ENCODE results near the gene PIGH. TPM values are rescaled to one million over a fixed set of nuclear protein-coding genes. Genes with fewer than 3 reads are reported as not detected.
A peak's percentile ranks its signal among the peaks of the same experiment; 100 is the strongest.

Gene PIGH
- total and polyA plus RNA-seq, 2 of the 13 experiments (the other 11 are each of a cell fraction or from before 2014, with no cell fraction given) = 30.0 to 43.5 TPM

- TF ChIP-seq FOXK1 (CRISPR knock-in tag; IDR thresholded peaks at IDR 0.05; ENCODE audit: borderline replicate concordance, low read depth) (no peak), MIXL1 (CRISPR knock-in tag; IDR thresholded peaks at IDR 0.05) (peak; percentile 13; the same call in 1 of the 2 replicates), SAP130 (CRISPR knock-in tag; IDR thresholded peaks at IDR 0.05; ENCODE audit: low read depth) (peak; percentile 74; the same call in 1 of the 2 replicates), SP5 (CRISPR knock-in tag; IDR thresholded peaks at IDR 0.05; ENCODE audit: borderline replicate concordance, low read depth) (no peak), MED1 (CRISPR knock-in tag; IDR thresholded peaks at IDR 0.05) (peak; percentile 39; the same call in 1 of the 2 replicates), SRF (IDR thresholded peaks at IDR 0.05; ENCODE audit: low read depth, low read length) (no peak), NKX3-1 (CRISPR knock-in tag; IDR thresholded peaks at IDR 0.05) (peak; percentile 32; the same call in 1 of the 2 replicates), ZNF367 (CRISPR knock-in tag; IDR thresholded peaks at IDR 0.05; ENCODE audit: borderline replicate concordance) (no peak), ZNF569 (CRISPR knock-in tag; IDR thresholded peaks at IDR 0.05; ENCODE audit: borderline replicate concordance) (no peak), LBX2 (CRISPR knock-in tag; IDR thresholded peaks at IDR 0.05; ENCODE audit: borderline replicate concordance) (no peak), ZNF276 (CRISPR knock-in tag; IDR thresholded peaks at IDR 0.05; ENCODE audit: low read depth) (no peak), MAZ (IDR thresholded peaks at IDR 0.05; ENCODE audit: borderline replicate concordance, low read depth, low read length) (no peak), MAZ (CRISPR knock-in tag; IDR thresholded peaks at IDR 0.05; ENCODE audit: low read depth) (no peak), ZNF230 (CRISPR knock-in tag; IDR thresholded peaks at IDR 0.05) (no peak), EP300 (IDR thresholded peaks at IDR 0.05; ENCODE audit: low read depth in 2 of 2, low read length in 2 of 2) (peak in 1 of 2 experiments; percentile 61; a peak in 1 of 4 replicates), EP300 (CRISPR knock-in tag; IDR thresholded peaks at IDR 0.05; ENCODE audit: borderline replicate concordance) (no peak), CBX1 (IDR thresholded peaks at IDR 0.05; ENCODE audit: low read depth) (no peak), YEATS4 (CRISPR knock-in tag; IDR thresholded peaks at IDR 0.05; ENCODE audit: borderline replicate concordance) (no peak)
- TF ChIP-seq, protein P1, sequence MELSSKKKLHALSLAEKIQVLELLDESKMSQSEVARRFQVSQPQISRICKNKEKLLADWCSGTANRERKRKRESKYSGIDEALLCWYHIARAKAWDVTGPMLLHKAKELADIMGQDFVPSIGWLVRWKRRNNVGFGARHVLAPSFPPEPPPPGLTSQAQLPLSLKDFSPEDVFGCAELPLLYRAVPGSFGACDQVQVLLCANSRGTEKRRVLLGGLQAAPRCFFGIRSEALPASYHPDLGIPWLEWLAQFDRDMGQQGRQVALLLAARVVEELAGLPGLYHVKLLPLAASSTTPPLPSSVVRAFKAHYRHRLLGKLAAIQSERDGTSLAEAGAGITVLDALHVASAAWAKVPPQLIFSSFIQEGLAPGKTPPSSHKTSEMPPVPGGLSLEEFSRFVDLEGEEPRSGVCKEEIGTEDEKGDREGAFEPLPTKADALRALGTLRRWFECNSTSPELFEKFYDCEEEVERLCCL (CRISPR knock-in tag; IDR thresholded peaks at IDR 0.05; ENCODE audit: borderline replicate concordance) = no peak
- TF ChIP-seq, protein P2, sequence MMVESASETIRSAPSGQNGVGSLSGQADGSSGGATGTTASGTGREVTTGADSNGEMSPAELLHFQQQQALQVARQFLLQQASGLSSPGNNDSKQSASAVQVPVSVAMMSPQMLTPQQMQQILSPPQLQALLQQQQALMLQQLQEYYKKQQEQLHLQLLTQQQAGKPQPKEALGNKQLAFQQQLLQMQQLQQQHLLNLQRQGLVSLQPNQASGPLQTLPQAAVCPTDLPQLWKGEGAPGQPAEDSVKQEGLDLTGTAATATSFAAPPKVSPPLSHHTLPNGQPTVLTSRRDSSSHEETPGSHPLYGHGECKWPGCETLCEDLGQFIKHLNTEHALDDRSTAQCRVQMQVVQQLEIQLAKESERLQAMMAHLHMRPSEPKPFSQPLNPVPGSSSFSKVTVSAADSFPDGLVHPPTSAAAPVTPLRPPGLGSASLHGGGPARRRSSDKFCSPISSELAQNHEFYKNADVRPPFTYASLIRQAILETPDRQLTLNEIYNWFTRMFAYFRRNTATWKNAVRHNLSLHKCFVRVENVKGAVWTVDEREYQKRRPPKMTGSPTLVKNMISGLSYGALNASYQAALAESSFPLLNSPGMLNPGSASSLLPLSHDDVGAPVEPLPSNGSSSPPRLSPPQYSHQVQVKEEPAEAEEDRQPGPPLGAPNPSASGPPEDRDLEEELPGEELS (CRISPR knock-in tag; IDR thresholded peaks at IDR 0.05) = peak; percentile 2; the same call in 1 of the 2 replicates
- TF ChIP-seq, protein P3, sequence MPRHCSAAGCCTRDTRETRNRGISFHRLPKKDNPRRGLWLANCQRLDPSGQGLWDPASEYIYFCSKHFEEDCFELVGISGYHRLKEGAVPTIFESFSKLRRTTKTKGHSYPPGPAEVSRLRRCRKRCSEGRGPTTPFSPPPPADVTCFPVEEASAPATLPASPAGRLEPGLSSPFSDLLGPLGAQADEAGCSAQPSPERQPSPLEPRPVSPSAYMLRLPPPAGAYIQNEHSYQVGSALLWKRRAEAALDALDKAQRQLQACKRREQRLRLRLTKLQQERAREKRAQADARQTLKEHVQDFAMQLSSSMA (CRISPR knock-in tag; IDR thresholded peaks at IDR 0.05) = no peak
- TF ChIP-seq, protein P4, sequence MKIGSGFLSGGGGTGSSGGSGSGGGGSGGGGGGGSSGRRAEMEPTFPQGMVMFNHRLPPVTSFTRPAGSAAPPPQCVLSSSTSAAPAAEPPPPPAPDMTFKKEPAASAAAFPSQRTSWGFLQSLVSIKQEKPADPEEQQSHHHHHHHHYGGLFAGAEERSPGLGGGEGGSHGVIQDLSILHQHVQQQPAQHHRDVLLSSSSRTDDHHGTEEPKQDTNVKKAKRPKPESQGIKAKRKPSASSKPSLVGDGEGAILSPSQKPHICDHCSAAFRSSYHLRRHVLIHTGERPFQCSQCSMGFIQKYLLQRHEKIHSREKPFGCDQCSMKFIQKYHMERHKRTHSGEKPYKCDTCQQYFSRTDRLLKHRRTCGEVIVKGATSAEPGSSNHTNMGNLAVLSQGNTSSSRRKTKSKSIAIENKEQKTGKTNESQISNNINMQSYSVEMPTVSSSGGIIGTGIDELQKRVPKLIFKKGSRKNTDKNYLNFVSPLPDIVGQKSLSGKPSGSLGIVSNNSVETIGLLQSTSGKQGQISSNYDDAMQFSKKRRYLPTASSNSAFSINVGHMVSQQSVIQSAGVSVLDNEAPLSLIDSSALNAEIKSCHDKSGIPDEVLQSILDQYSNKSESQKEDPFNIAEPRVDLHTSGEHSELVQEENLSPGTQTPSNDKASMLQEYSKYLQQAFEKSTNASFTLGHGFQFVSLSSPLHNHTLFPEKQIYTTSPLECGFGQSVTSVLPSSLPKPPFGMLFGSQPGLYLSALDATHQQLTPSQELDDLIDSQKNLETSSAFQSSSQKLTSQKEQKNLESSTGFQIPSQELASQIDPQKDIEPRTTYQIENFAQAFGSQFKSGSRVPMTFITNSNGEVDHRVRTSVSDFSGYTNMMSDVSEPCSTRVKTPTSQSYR (CRISPR knock-in tag; IDR thresholded peaks at IDR 0.05; ENCODE audit: borderline replicate concordance) = peak; percentile 89; the same call in 1 of the 2 replicates
Measured at GRCh38 chr14:67622675-67623074, 22.6 kb upstream of the PIGH start (continued).

Measured in HepG2 (cell line).